Activated naive CD4-positive, alpha-beta T cell treated with anti-CD3 and anti-CD28 coated beads for 36 hours (primary cell): Measurements from ENCODE around the gene RBM34. TPM values are rescaled to one million over a fixed set of nuclear protein-coding genes. Genes with fewer than 3 reads are reported as not detected.
A peak's percentile ranks its signal among the peaks of the same experiment; 100 is the strongest.

Experiments
- CTCF ChIA-PET: fragments of 350-600 bp; sonication (Branson Sonifier 250); formaldehyde crosslinking; loops from one replicate; lab custom pipeline; 2021; ENCODE audit warnings: antibody characterized with exemption; lab: Charles Lee
- DNase-seq: peaks from one replicate; pipeline ENCODE4 v3.0.0-alpha.2; 2020
- H3K27ac Mint-ChIP-seq: one replicate; pipeline ENCODE4 v1.8.0; 2021; ENCODE audit warnings: mild to moderate bottlenecking, mixed read lengths
- H3K27me3 Mint-ChIP-seq: one replicate; pipeline ENCODE4 v1.8.0; 2021; ENCODE audit warnings: low read depth, mixed read lengths
- H3K36me3 Mint-ChIP-seq: one replicate; pipeline ENCODE4 v1.8.0; 2021; ENCODE audit warnings: low read depth, mixed read lengths
- H3K4me1 Mint-ChIP-seq: one replicate; pipeline ENCODE4 v1.8.0; 2021; ENCODE audit warnings: low read depth, mixed read lengths
- H3K4me3 Mint-ChIP-seq: one replicate; pipeline ENCODE4 v1.8.0; 2021; ENCODE audit warnings: mild to moderate bottlenecking, moderate library complexity, mixed read lengths
- H3K9me3 Mint-ChIP-seq: one replicate; pipeline ENCODE4 v1.8.0; 2021; ENCODE audit warnings: mixed read lengths
- intact Hi-C: fragments of 100-400 bp; cut with micrococcal nuclease; formaldehyde crosslinking; loops from one replicate; pipeline ENCODE4 v1.15.1; 2023
- total RNA-seq, 2 experiments: library from RNA; stranded (reverse); gene quantifications; one replicate each; pipeline ENCODE4 v1.2.3, GENCODE V29; 2021

RBM34 gene
- total RNA-seq, 2 experiments from 2014 or later: 104 TPM

DNA sequence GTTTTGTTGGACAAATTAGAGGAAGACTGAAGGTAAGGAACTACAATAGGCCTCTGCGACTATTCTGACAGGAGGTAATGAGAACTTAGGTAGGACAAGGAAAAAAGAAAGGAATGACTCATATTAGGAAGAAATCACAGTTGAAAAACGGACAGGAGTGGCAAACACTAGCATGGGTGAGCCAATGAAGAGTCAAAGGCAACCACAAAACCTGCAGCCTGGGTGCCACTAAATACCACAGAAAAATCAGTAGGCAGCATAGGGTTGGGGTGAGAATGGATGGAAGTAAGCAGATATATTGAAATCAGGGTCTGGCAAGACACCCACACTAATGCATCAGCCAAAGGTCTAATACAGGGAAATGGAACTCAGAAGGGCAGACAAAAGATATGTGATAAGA, 10.0 kb downstream of the RBM34 start:
- peaks cover 45% of the 10 kb centered on the region for H3K36me3 Mint-ChIP-seq
- no peaks in the 10 kb centered on the region for H3K9me3 Mint-ChIP-seq
- H3K27ac Mint-ChIP-seq: no peak overlapping the region
- H3K4me3 Mint-ChIP-seq: no peak overlapping the region
- CTCF ChIA-PET: no interaction called here
- H3K4me1 Mint-ChIP-seq: peaks cover 39% of the 10 kb centered on the region
- H3K27me3 Mint-ChIP-seq: no peaks in the 10 kb centered on the region
- no peak for DNase-seq
- intact Hi-C loops: no loop called here

DNA sequence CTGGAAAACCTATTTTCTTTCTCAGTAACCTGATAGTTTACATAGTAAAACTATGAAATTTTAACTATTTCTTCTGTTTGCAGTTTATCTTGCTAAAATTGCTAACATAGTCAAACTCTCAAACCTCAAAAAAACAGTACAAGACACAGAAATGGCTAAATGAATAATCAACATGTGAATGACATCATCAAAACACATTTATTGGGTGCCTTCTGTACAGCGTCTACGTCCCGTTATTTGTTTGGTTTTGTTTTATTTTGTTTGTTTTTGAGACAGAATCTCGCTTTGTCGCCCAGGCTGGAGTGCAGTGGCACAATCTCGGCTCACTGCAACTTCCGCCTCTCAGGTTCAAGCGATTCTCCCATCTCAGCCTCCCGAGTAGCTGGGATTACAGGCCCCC, 11.2 kb downstream of the RBM34 start:
- CTCF ChIA-PET: interaction anchor here (1.2 kb wide), 1 partner anchor 8 kb away, joined by 4 read pairs; no protein-coding TSS in a partner anchor
- Mint-ChIP-seq H3K36me3 (peaks cover 49% of the 10 kb centered on the region), H3K27me3 (no peaks in the 10 kb centered on the region), H3K4me1 (peaks cover 38% of the 10 kb centered on the region), H3K9me3 (no peaks in the 10 kb centered on the region), H3K27ac (no peak overlapping the region), H3K4me3 (no peak overlapping the region)
- intact Hi-C loops: no loop called here
- DNase-seq: no peak

DNA sequence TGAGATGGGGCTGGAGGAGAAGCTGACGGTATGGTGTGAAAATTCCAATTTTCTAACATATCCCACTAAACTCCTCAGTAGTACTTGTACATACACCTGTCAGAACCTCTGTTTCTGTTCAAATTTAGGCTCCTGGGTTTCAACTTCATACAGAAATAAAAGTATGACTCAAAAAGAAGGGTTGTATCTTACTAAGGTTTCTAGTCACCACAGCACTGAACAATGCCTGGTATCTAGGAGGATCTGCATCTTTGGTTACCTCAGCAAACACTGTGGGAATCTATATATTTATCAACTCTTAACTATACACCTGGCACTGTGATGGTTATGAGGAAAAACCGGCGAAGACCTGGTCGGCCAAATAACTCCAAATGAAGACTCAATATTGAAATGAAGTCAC, 13.8 kb downstream of the RBM34 start:
- H3K27ac Mint-ChIP-seq: no peak overlapping the region
- intact Hi-C loops: no loop called here
- H3K4me3 Mint-ChIP-seq: no peak overlapping the region
- H3K36me3 Mint-ChIP-seq: peaks cover 43% of the 10 kb centered on the region
- H3K4me1 Mint-ChIP-seq: peaks cover 26% of the 10 kb centered on the region
- no peaks in the 10 kb centered on the region for H3K27me3 Mint-ChIP-seq
- no peaks in the 10 kb centered on the region for H3K9me3 Mint-ChIP-seq
- no peak for DNase-seq
- CTCF ChIA-PET: interaction anchor here (1.3 kb wide), 1 partner anchor 269 kb away, joined by 3 read pairs; no protein-coding TSS in a partner anchor

DNA sequence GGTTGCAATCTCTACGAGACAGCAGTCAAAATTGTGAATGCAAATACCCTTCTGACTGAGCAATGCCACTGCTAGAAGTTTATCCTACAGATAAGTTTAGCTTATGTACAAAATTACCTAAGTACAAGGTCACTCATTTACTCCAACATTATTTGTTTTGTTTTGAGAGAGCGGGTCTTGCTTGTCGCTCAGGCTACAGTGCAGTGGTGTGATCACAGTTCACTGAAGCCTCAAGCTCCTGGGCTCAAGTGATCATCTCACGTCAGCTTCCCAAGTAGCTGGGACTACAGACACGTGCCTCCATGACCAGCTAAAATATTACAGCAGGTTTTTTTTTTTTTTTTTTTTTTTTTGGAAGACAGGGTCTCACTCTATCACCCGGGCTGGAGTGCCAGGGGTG, 15.4 kb downstream of the RBM34 start:
- peaks cover 42% of the 10 kb centered on the region for H3K36me3 Mint-ChIP-seq

DNA sequence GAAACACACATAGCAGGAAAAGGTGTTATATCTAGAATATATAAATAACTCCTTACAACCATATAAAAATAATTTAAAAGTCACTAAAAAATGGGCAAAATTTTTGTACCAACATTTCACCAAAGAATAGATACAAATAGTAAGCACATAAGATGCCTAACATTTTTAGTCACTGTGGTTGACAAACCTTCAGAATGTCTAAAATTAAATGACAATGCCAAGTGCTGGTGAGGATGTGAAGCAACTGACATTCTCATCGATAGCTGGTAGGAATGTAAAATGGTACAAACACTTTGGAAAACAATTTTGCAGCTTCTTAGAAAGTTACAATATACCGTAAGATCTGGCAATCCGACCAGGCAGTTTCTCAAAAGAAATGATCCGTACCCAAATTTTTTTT, 18.1 kb downstream of the RBM34 start:
- Mint-ChIP-seq H3K36me3 (peaks cover 46% of the 10 kb centered on the region), H3K4me1 (peaks cover 25% of the 10 kb centered on the region), H3K27ac (no peak overlapping the region), H3K9me3 (no peaks in the 10 kb centered on the region), H3K27me3 (no peaks in the 10 kb centered on the region), H3K4me3 (no peak overlapping the region)
- no peak for DNase-seq
- intact Hi-C loops: no loop called here
- CTCF ChIA-PET: no interaction called here

More for the DNA sequence above, 15.4 kb downstream of the RBM34 start:
- intact Hi-C loops: no loop called here
- Mint-ChIP-seq H3K9me3 (no peaks in the 10 kb centered on the region), H3K27me3 (no peaks in the 10 kb centered on the region), H3K4me3 (no peak overlapping the region), H3K4me1 (peaks cover 17% of the 10 kb centered on the region), H3K27ac (no peak overlapping the region)
- CTCF ChIA-PET: interaction anchor here (0.7 kb wide), 1 partner anchor 97 kb away, joined by 5 read pairs; no protein-coding TSS in a partner anchor
- DNase-seq: no peak

DNA sequence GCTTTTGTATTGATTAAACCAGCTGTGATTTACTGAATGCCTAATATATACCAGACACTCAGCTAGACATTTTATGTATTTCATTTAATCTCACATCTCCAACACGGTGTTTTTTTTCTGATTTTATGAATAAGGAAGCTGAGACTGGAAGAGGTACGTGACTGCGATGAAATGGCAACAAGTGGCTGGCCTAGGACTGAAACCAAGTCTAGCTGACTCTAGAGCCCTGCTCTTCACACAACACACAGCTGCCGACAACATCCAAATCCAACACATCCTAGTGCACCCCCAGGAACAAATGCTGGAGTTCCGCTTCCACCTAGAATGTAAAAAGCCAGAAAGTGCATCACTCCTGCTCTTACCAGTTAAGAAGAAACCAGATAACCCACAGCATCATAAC, 21.7 kb downstream of the RBM34 start:
- Mint-ChIP-seq H3K9me3 (no peaks in the 10 kb centered on the region), H3K4me3 (no peak overlapping the region), H3K27me3 (no peaks in the 10 kb centered on the region), H3K4me1 (peaks cover 16% of the 10 kb centered on the region), H3K27ac (peak overlapping the region; percentile 59), H3K36me3 (peaks cover 58% of the 10 kb centered on the region)
- CTCF ChIA-PET: interaction anchor here (0.7 to 1.4 kb wide), 4 partner anchors 13 to 277 kb away, joined by 3 to 5 read pairs (median 4); no protein-coding TSS in a partner anchor
- intact Hi-C loops: no loop called here
- DNase-seq: no peak

DNA sequence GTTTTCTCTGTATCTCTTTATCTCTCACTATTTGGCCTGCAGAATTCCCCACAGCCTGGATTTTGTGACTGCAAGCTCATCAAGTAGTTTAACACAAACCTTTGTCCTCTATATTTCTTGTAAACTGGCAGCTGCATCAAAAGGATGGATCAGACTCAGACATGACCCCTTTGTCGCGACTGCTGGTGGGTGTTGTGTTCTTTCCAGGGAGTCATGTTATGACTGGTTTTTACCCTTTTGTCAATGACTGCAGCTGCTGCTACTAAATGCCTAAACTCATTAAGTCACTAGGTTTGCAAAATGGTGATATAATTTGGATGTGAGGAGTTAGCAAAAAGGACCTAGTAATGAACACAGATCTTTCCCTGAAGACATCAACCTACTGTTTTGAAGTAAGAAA, 22.2 kb downstream of the RBM34 start:
- H3K9me3 Mint-ChIP-seq: no peaks in the 10 kb centered on the region
- CTCF ChIA-PET: interaction anchor here (0.7 to 1.4 kb wide), 4 partner anchors 12 to 278 kb away, joined by 3 to 5 read pairs (median 4); no protein-coding TSS in a partner anchor
- H3K27ac Mint-ChIP-seq: peak overlapping the region; percentile 48
- peaks cover 16% of the 10 kb centered on the region for H3K4me1 Mint-ChIP-seq
- peak; percentile 44 for DNase-seq
- intact Hi-C loops: no loop called here
- no peaks in the 10 kb centered on the region for H3K27me3 Mint-ChIP-seq
- H3K36me3 Mint-ChIP-seq: peaks cover 54% of the 10 kb centered on the region
- H3K4me3 Mint-ChIP-seq: no peak overlapping the region

DNA sequence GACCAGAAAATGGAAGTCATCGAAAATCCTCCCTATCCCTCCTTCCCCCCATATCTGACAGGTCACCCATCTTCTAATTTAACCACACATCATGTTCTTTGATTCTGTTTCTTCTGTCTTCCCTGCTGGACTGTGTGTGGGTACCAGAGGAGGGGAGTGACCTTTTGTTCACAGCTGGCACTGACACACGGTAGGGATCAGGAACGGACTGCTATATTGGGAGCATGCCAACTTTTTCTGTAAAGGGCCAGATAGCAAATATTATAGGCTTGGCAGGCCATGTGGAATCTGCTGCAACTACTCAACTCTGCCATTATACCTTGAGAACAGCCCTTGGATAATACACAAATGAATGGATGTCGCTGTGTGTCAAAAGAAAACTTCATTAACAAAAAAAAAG, 24.9 kb downstream of the RBM34 start:
- peaks cover 44% of the 10 kb centered on the region for H3K36me3 Mint-ChIP-seq
- DNase-seq: no peak
- no peaks in the 10 kb centered on the region for H3K9me3 Mint-ChIP-seq
- CTCF ChIA-PET: no interaction called here
- H3K27ac Mint-ChIP-seq: no peak overlapping the region
- intact Hi-C loops: no loop called here
- no peak overlapping the region for H3K4me3 Mint-ChIP-seq
- H3K27me3 Mint-ChIP-seq: no peaks in the 10 kb centered on the region
- H3K4me1 Mint-ChIP-seq: peaks cover 18% of the 10 kb centered on the region

DNA sequence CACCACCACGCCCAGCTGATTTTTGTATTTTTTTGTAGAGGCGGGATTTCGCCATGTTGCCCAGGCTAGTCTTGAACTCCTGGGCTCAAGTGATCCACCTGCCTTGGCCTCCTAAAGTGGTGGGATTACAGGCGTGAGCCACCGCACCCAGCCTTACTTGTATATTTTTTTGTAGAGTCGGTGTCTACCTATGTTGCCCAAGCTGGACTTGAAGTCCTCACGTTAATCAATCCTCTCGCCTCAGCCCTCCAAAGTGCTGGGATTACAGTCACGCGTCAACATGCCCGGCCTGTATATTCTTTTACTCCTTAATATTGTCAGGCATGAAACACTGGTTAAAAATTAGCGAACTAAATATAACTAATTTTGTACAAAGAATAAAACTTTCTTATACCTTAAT, 26.9 kb downstream of the RBM34 start:
- H3K27ac Mint-ChIP-seq: no peak overlapping the region
- H3K27me3 Mint-ChIP-seq: no peaks in the 10 kb centered on the region

DNA sequence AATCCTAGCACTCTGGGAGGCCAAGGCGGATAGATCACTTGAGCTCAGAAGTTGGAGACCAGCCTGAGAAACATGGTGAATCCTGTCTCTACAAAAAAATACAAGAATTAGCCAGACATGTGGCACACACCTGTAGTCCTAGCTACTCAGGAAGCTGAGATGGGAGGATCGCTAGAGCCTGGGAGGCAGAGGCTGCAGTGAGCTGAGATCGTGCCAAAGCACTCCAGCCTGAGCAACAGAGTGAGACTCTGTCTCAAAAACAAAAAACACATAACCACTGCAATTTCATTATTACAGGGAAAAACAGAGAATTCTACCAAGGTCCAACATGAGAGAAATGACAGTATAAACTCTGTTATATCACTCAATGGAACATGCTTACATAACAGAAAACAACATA, 28.0 kb downstream of the RBM34 start:
- peak overlapping the region; percentile 55 for H3K27ac Mint-ChIP-seq
- peaks cover 31% of the 10 kb centered on the region for H3K36me3 Mint-ChIP-seq
- CTCF ChIA-PET: no interaction called here

More for the DNA sequence above, 26.9 kb downstream of the RBM34 start:
- CTCF ChIA-PET: no interaction called here
- intact Hi-C loops: no loop called here
- Mint-ChIP-seq H3K4me1 (peaks cover 14% of the 10 kb centered on the region), H3K4me3 (no peak overlapping the region), H3K36me3 (peaks cover 38% of the 10 kb centered on the region), H3K9me3 (no peaks in the 10 kb centered on the region)
- DNase-seq: no peak

DNA sequence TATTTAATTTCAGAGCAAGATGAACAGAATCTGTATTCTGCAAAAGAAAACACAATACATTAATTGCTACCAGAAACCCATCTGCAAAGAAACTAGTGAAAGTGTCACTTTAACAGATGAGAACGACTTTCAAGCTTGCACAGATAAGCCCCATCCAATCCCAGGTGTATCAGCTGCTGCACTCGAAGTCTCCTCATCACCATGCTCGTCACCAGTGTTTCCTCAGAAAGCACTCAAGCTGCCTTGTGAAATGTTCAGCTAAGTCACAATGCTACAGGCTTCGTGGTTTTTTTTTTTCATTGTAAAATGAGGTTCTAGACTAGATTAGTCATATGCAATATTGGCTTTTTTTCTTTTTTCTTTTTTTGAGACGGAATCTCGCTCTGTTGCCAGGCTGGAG, 29.1 kb downstream of the RBM34 start:
- H3K9me3 Mint-ChIP-seq: no peaks in the 10 kb centered on the region
- H3K27ac Mint-ChIP-seq: no peak overlapping the region
- CTCF ChIA-PET: no interaction called here
- no peak for DNase-seq
- H3K4me1 Mint-ChIP-seq: peaks cover 12% of the 10 kb centered on the region
- intact Hi-C loops: no loop called here
- H3K4me3 Mint-ChIP-seq: no peak overlapping the region
- H3K36me3 Mint-ChIP-seq: peaks cover 35% of the 10 kb centered on the region
- no peaks in the 10 kb centered on the region for H3K27me3 Mint-ChIP-seq

More for the DNA sequence above, 28.0 kb downstream of the RBM34 start:
- intact Hi-C loops: no loop called here
- DNase-seq: no peak
- Mint-ChIP-seq H3K4me3 (no peak overlapping the region), H3K4me1 (peaks cover 8% of the 10 kb centered on the region), H3K9me3 (no peaks in the 10 kb centered on the region), H3K27me3 (no peaks in the 10 kb centered on the region)

DNA sequence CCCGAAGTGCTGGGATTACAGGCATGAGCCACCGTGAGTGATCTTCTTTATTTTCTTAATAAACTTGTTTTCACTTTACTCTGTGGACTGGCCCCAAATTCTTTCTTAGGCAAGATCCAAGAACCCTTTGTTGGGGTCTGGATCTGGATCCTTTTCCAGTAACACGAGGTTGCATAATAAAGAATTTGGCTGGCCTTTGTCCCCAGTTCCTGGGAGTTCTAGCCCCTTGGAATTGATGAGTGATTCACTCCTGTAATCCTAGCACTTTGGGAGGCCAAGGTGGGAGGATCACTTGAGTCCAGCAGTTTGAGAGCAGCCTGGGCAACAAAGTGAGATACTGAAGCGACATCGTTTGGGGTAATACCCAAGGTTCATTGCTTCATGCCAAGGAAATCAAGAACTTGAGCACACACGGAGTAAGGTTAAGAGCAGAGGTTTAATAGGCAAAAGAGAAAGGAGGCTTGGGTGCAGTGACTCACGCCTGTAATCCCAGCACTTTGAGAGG, 30.2 kb downstream of the RBM34 start:
- no peak overlapping the region for H3K4me3 Mint-ChIP-seq
- CTCF ChIA-PET: no interaction called here
- peaks cover 23% of the 10 kb centered on the region for H3K4me1 Mint-ChIP-seq

More for the DNA sequence above, 30.2 kb downstream of the RBM34 start:
- intact Hi-C loops: no loop called here
- no peaks in the 10 kb centered on the region for H3K27me3 Mint-ChIP-seq
- H3K36me3 Mint-ChIP-seq: peaks cover 37% of the 10 kb centered on the region
- H3K9me3 Mint-ChIP-seq: no peaks in the 10 kb centered on the region
- H3K27ac Mint-ChIP-seq: no peak overlapping the region
- DNase-seq: no peak
